IPS-20b (cell line): ENCODE results near the gene CYTIP.

Experiments
- H3K27ac ChIP-seq: one replicate; pipeline ENCODE4 v1.5.1; 2013; ENCODE audit warnings: low read length
- H3K27me3 ChIP-seq: 2 replicates; pipeline ENCODE4 v1.6.1; 2013; ENCODE audit warnings: mild to moderate bottlenecking, low read length, inconsistent platforms; ENCODE audit not compliant: insufficient read depth
- H3K36me3 ChIP-seq: 2 replicates; pipeline ENCODE4 v1.6.1; 2013; ENCODE audit warnings: low read depth, mild to moderate bottlenecking, inconsistent platforms, low read length, moderate library complexity; ENCODE audit not compliant: insufficient read depth
- H3K4me1 ChIP-seq: 2 replicates; pipeline ENCODE4 v1.6.1; 2013; ENCODE audit warnings: mild to moderate bottlenecking, control low read depth, inconsistent platforms, low read length, moderate library complexity; ENCODE audit not compliant: insufficient read depth
- H3K4me3 ChIP-seq: 2 replicates; pipeline ENCODE4 v1.5.1; 2013; ENCODE audit warnings: mild to moderate bottlenecking, low read length, inconsistent platforms
- H3K9ac ChIP-seq: 2 replicates; pipeline ENCODE4 v1.6.1; 2013; ENCODE audit warnings: low read depth, mild to moderate bottlenecking, inconsistent platforms, low read length, moderate library complexity
- H3K9me3 ChIP-seq: 2 replicates; pipeline ENCODE4 v1.6.1; 2013; ENCODE audit warnings: mild to moderate bottlenecking, low read depth, low read length, inconsistent platforms; ENCODE audit not compliant: insufficient read depth

The CYTIP gene

GRCh38 chr2:157443795-157444640, at the start of gene CYTIP:
CYTIP (minus strand) TSS chr2:157444089; CDS start chr2:157444020, 69 bp downstream.
- no peaks in the 10 kb centered on the region for H3K36me3 ChIP-seq
- H3K4me3 ChIP-seq: no peak within 1 kb of the TSS
- no peak within 1 kb of the TSS for H3K27ac ChIP-seq
- no peaks in the 10 kb centered on the region for H3K9me3 ChIP-seq
- H3K4me1 ChIP-seq: no peaks in the 10 kb centered on the region
- no peak within 1 kb of the TSS for H3K9ac ChIP-seq
- no peaks in the 10 kb centered on the region for H3K27me3 ChIP-seq

GRCh38 chr2:157492189-157492773, 48.4 kb upstream of the CYTIP start:
- Histone ChIP-seq H3K9ac (no peak overlapping the region), H3K36me3 (no peaks in the 10 kb centered on the region), H3K4me3 (no peak overlapping the region), H3K9me3 (no peaks in the 10 kb centered on the region), H3K27ac (no peak overlapping the region), H3K27me3 (no peaks in the 10 kb centered on the region), H3K4me1 (no peaks in the 10 kb centered on the region)

GRCh38 chr2:157489983-157490382, 46.1 kb upstream of the CYTIP start:
- Histone ChIP-seq H3K27me3 (no peaks in the 10 kb centered on the region), H3K36me3 (no peaks in the 10 kb centered on the region), H3K4me1 (no peaks in the 10 kb centered on the region), H3K9me3 (no peaks in the 10 kb centered on the region), H3K4me3 (no peak overlapping the region), H3K27ac (no peak overlapping the region), H3K9ac (no peak overlapping the region)

GRCh38 chr2:157488877-157489276, 45.0 kb upstream of the CYTIP start:
- Histone ChIP-seq H3K9ac (no peak overlapping the region), H3K4me3 (no peak overlapping the region), H3K27me3 (no peaks in the 10 kb centered on the region), H3K36me3 (no peaks in the 10 kb centered on the region), H3K27ac (no peak overlapping the region), H3K9me3 (no peaks in the 10 kb centered on the region), H3K4me1 (no peaks in the 10 kb centered on the region)

GRCh38 chr2:157487747-157488146, 43.9 kb upstream of the CYTIP start:
- Histone ChIP-seq H3K36me3 (no peaks in the 10 kb centered on the region), H3K9ac (no peak overlapping the region), H3K9me3 (no peaks in the 10 kb centered on the region), H3K27ac (no peak overlapping the region), H3K27me3 (no peaks in the 10 kb centered on the region), H3K4me3 (no peak overlapping the region), H3K4me1 (no peaks in the 10 kb centered on the region)

GRCh38 chr2:157487271-157487610, 43.4 kb upstream of the CYTIP start:
- Histone ChIP-seq H3K4me3 (no peak overlapping the region), H3K9ac (no peak overlapping the region), H3K27ac (no peak overlapping the region), H3K4me1 (no peaks in the 10 kb centered on the region), H3K27me3 (no peaks in the 10 kb centered on the region), H3K9me3 (no peaks in the 10 kb centered on the region), H3K36me3 (no peaks in the 10 kb centered on the region)

- Histone ChIP-seq H3K27me3 (no peaks in the 10 kb centered on the region), H3K27ac (no peak overlapping the region), H3K4me1 (no peaks in the 10 kb centered on the region), H3K36me3 (no peaks in the 10 kb centered on the region), H3K4me3 (no peak overlapping the region), H3K9me3 (no peaks in the 10 kb centered on the region), H3K9ac (no peak overlapping the region)
Observed at GRCh38 chr2:157486596-157487270, 42.8 kb upstream of the CYTIP start.

GRCh38 chr2:157480182-157480961, 36.5 kb upstream of the CYTIP start:
- Histone ChIP-seq H3K4me1 (no peaks in the 10 kb centered on the region), H3K36me3 (no peaks in the 10 kb centered on the region), H3K4me3 (no peak overlapping the region), H3K27ac (no peak overlapping the region), H3K9me3 (no peaks in the 10 kb centered on the region), H3K9ac (no peak overlapping the region), H3K27me3 (no peaks in the 10 kb centered on the region)

- no peaks in the 10 kb centered on the region for H3K27me3 ChIP-seq
Observed at GRCh38 chr2:157479081-157480027, 35.5 kb upstream of the CYTIP start.

GRCh38 chr2:157477919-157478318, 34.0 kb upstream of the CYTIP start:
- no peak overlapping the region for H3K27ac ChIP-seq
- no peaks in the 10 kb centered on the region for H3K27me3 ChIP-seq
- H3K36me3 ChIP-seq: no peaks in the 10 kb centered on the region
- H3K9me3 ChIP-seq: no peaks in the 10 kb centered on the region
- no peaks in the 10 kb centered on the region for H3K4me1 ChIP-seq
- H3K4me3 ChIP-seq: no peak overlapping the region
- no peak overlapping the region for H3K9ac ChIP-seq

More at GRCh38 chr2:157479081-157480027, 35.5 kb upstream of the CYTIP start:
- no peak overlapping the region for H3K27ac ChIP-seq
- no peak overlapping the region for H3K4me3 ChIP-seq
- no peaks in the 10 kb centered on the region for H3K36me3 ChIP-seq
- no peaks in the 10 kb centered on the region for H3K4me1 ChIP-seq
- H3K9ac ChIP-seq: no peak overlapping the region
- no peaks in the 10 kb centered on the region for H3K9me3 ChIP-seq
